Loucy (cell line): ENCODE data around the gene GNPNAT1.
A peak's percentile ranks its signal among the peaks of the same experiment; 100 is the strongest.

ENCODE experiments used
- H2AFZ ChIP-seq: fragments of 200-600 bp; sonication (generic); 2 replicates; pipeline ENCODE4 v1.6.0; 2016; ENCODE audit warnings: antibody characterized with exemption, mild to moderate bottlenecking, low read length, moderate library complexity
- H3F3A ChIP-seq: fragments of 200-600 bp; 2 replicates; pipeline ENCODE4 v1.6.0; 2016; ENCODE audit warnings: antibody characterized with exemption, low read depth, mild to moderate bottlenecking
- H3K27me3 ChIP-seq: fragments of 200-600 bp; sonication (generic); 2 replicates; pipeline ENCODE4 v1.6.1; 2014; ENCODE audit warnings: low read length, mild to moderate bottlenecking; ENCODE audit not compliant: insufficient read depth, poor library complexity, severe bottlenecking
- H3K36me3 ChIP-seq: fragments of 200-600 bp; sonication (generic); 2 replicates; pipeline ENCODE4 v1.6.1; 2016; ENCODE audit warnings: low read length; ENCODE audit not compliant: insufficient read depth
- H3K4me1 ChIP-seq: fragments of 200-600 bp; sonication (generic); 2 replicates; pipeline ENCODE4 v1.5.1; 2014; ENCODE audit warnings: low read length, mild to moderate bottlenecking; ENCODE audit not compliant: insufficient read depth, poor library complexity, severe bottlenecking
- H3K4me2 ChIP-seq: fragments of 200-600 bp; sonication (generic); 2 replicates; pipeline ENCODE4 v1.6.0; 2014; ENCODE audit warnings: antibody characterized with exemption, low read length, low read depth, mild to moderate bottlenecking; ENCODE audit not compliant: poor library complexity, severe bottlenecking
- H3K4me3 ChIP-seq: fragments of 200-600 bp; sonication (generic); 2 replicates; pipeline ENCODE4 v1.5.1; 2014; ENCODE audit warnings: low read length, mild to moderate bottlenecking, mixed read lengths; ENCODE audit not compliant: poor library complexity, severe bottlenecking
- H3K79me2 ChIP-seq: fragments of 200-600 bp; sonication (generic); 2 replicates; pipeline ENCODE4 v1.6.1; 2014; ENCODE audit warnings: low read length; ENCODE audit not compliant: insufficient read depth
- H3K9ac ChIP-seq: fragments of 200-600 bp; sonication (generic); 2 replicates; pipeline ENCODE4 v1.6.0; 2014; ENCODE audit warnings: mild to moderate bottlenecking, low read depth, low read length, moderate library complexity; ENCODE audit not compliant: poor library complexity, severe bottlenecking
- H3K9me2 ChIP-seq: fragments of 200-600 bp; sonication (generic); replicated peaks from 2 replicates; pipeline ENCODE4 v1.6.1; 2016; ENCODE audit warnings: low read depth, low read length, mixed read lengths
- H3K9me3 ChIP-seq: fragments of 200-600 bp; sonication (generic); 2 replicates; pipeline ENCODE4 v1.6.1; 2014; ENCODE audit warnings: mild to moderate bottlenecking, antibody characterized with exemption, low read length, low read depth; ENCODE audit not compliant: insufficient read depth
- H4K20me1 ChIP-seq: fragments of 200-600 bp; sonication (generic); 2 replicates; pipeline ENCODE4 v1.6.0; 2014; ENCODE audit warnings: antibody characterized with exemption, low read length, mild to moderate bottlenecking; ENCODE audit not compliant: insufficient read depth, poor library complexity, severe bottlenecking
- CTCF ChIP-seq: fragments of 200-600 bp; sonication (generic); conservative IDR thresholded peaks from 2 replicates; pipeline ENCODE4 v1.5.1; 2014; ENCODE audit warnings: mild to moderate bottlenecking, antibody characterized with exemption, low read length
- EZH2phosphoT487 ChIP-seq: fragments of 200-600 bp; IDR thresholded peaks from 2 replicates; pipeline ENCODE4 v1.6.1; 2018; ENCODE audit warnings: antibody characterized with exemption, mild to moderate bottlenecking, moderate library complexity, borderline replicate concordance

GNPNAT1 gene

GRCh38 chr14:52790011-52790755 lies 1.2 kb downstream of the GNPNAT1 start:
- Histone ChIP-seq H3K4me1 (peaks cover 33% of the 10 kb centered on the region), H3K4me2 (peak overlapping the region; percentile 80), H3K79me2 (peaks cover 42% of the 10 kb centered on the region), H2AFZ (peak overlapping the region; percentile 98; the same call in 1 of the 2 replicates), H4K20me1 (no peaks in the 10 kb centered on the region), H3K9me2 (no peaks in the 10 kb centered on the region), H3K27me3 (no peaks in the 10 kb centered on the region), H3F3A (no peaks in the 10 kb centered on the region), H3K4me3 (peak overlapping the region; percentile 96), H3K9ac (peak overlapping the region; percentile 81), H3K36me3 (no peaks in the 10 kb centered on the region), H3K9me3 (no peaks in the 10 kb centered on the region)
- TF ChIP-seq CTCF, result no peak
- no peak for TF ChIP-seq EZH2phosphoT487

- TF ChIP-seq EZH2phosphoT487 (no peak), CTCF (no peak)
- H3K27me3 ChIP-seq, result no peaks in the 10 kb centered on the region
- no peaks in the 10 kb centered on the region for H3K36me3 ChIP-seq
- no peak overlapping the region for H2AFZ ChIP-seq
- no peaks in the 10 kb centered on the region for H3F3A ChIP-seq
- H3K4me1 ChIP-seq, result peaks cover 33% of the 10 kb centered on the region
- H3K4me2 ChIP-seq, result peak overlapping the region; percentile 80
- H3K4me3 ChIP-seq, result peak overlapping the region; percentile 96
- no peaks in the 10 kb centered on the region for H3K9me3 ChIP-seq
- peak overlapping the region; percentile 18 for H3K9ac ChIP-seq
- H3K9me2 ChIP-seq, result no peaks in the 10 kb centered on the region
- peaks cover 42% of the 10 kb centered on the region for H3K79me2 ChIP-seq
- H4K20me1 ChIP-seq, result no peaks in the 10 kb centered on the region
These were observed 2.3 kb downstream of the GNPNAT1 start for GRCh38 chr14:52789118-52789517.

- Histone ChIP-seq H3K27me3 (no peaks in the 10 kb centered on the region), H3K4me2 (peak overlapping the region; percentile 80), H3F3A (no peaks in the 10 kb centered on the region), H3K36me3 (no peaks in the 10 kb centered on the region), H3K4me3 (no peak overlapping the region), H3K9me3 (no peaks in the 10 kb centered on the region), H4K20me1 (no peaks in the 10 kb centered on the region), H3K9me2 (no peaks in the 10 kb centered on the region), H3K4me1 (peaks cover 33% of the 10 kb centered on the region), H2AFZ (no peak overlapping the region), H3K79me2 (peaks cover 42% of the 10 kb centered on the region), H3K9ac (no peak overlapping the region)
- no peak for TF ChIP-seq EZH2phosphoT487
These were observed 4.5 kb downstream of the GNPNAT1 start for GRCh38 chr14:52786887-52787286.

- no peaks in the 10 kb centered on the region for H3F3A ChIP-seq
- H3K36me3 ChIP-seq, result peaks cover 9% of the 10 kb centered on the region
- TF ChIP-seq EZH2phosphoT487 (no peak), CTCF (no peak)
- H3K4me3 ChIP-seq, result no peak overlapping the region
- H3K79me2 ChIP-seq, result peaks cover 14% of the 10 kb centered on the region
- no peaks in the 10 kb centered on the region for H3K9me3 ChIP-seq
- no peak overlapping the region for H3K9ac ChIP-seq
- H3K4me1 ChIP-seq, result peaks cover 13% of the 10 kb centered on the region
- H2AFZ ChIP-seq, result no peak overlapping the region
- H4K20me1 ChIP-seq, result no peaks in the 10 kb centered on the region
- no peaks in the 10 kb centered on the region for H3K9me2 ChIP-seq
- no peaks in the 10 kb centered on the region for H3K27me3 ChIP-seq
- no peak overlapping the region for H3K4me2 ChIP-seq
These were observed 8.2 kb downstream of the GNPNAT1 start for GRCh38 chr14:52783206-52783605.
